CD4-positive, alpha-beta T cell treated with Interleukin-4 for 4 hours (primary cell): ENCODE measurements around the gene SAP130.

Source experiments
- DNase-seq: peaks from one replicate; pipeline ENCODE4 v3.0.0-alpha.2; 2020

The SAP130 gene

DNA sequence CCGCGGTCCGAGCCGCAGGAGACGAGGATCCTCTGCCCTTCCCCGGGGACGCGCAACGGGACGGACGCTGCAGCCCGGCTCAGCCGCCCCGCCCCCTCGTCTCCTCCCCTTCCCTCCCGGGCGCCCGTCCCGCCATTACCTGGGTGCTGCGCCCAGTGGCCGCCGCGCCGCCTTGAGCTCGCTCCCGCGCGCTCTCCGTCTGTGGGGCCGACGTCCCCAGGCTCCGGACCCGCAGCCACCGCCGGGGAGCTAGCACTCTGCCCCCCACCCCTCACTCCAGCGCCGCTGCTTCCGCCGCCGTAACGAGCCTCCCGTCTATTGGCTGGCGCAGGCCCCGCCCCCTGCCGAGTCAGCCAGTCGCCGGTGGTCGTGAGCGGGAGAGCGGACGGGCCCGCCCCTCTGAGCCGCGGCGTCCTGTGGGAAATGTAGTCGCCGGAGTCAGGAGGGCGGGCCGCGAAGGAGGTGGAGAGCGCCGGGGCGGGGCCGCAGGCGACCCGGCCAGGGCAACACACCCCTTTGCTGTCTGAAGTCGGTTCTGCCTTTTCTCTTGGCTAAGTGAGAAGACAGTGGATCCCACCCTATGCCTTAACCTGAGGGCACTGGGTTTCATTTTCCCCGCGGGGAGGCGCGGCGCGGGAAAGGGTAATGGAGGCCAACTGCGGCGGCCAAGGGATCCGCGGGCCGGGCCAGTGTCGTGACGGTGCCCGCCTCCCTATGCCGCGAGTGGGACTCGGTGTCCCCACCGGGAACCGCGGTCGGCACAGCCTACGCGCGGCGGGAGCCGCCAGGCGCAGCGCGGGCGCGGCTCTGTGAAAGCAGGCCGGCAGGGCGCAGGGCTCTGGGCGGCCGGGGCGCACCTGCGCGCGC lies at the start of gene SAP130:
Gene SAP130, minus strand, starts transcription at position 259 of the 867 bp plus-strand sequence. CDS start 1,767 bp downstream, outside the sequence.
- DNase-seq = peak; percentile 97

DNA sequence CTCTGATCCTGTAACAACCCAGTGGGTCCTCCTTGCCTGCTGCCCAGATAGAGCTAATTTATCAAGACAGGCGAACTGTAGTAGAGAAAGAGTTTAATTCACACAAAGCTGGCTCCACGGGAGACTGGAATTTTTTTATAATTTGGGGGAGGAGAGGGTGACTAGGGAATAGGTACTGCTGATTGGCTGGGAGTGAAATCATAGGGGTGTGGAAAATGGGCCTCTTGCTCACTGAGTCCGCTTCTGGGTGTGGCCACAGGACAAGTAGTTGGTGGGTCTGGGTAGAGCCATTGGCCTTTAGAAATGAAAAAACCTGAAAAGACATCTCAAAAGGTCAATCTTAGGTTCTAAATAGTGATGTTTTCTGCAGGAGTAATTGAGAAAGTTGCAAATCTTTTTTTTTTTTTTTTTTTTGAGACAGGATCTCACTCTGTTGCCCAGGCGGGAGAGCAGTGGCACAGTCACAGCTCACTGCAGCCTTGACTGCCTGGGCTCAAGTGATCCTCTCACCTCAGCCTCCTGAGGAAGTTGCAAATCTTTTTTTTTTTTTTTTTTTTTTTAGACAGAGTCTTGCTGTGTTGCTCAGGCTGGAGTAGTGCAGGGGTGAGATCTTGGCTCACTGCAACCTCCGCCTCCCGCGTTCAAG lies 48.7 kb upstream of the SAP130 start:
- no peak for DNase-seq

DNA sequence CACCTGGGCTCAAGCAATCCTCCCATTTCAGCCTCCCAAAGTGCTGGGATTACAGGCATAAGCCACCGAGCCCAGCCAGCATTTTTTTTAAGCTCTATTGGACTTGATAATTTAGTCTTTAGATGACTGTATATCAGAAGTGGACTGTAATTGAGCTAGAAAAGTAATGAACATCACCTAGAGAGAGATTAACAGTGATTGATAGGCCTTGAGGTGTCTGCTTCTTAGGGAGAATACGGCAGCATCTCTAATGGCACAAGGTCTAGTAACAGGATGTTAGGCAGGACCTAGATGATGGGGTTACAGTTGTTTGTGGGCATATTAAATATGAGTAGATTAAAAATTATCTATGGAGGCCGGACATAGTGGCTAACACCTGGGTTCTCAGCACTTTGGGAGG lies 45.4 kb upstream of the SAP130 start:
- DNase-seq = no peak

DNA sequence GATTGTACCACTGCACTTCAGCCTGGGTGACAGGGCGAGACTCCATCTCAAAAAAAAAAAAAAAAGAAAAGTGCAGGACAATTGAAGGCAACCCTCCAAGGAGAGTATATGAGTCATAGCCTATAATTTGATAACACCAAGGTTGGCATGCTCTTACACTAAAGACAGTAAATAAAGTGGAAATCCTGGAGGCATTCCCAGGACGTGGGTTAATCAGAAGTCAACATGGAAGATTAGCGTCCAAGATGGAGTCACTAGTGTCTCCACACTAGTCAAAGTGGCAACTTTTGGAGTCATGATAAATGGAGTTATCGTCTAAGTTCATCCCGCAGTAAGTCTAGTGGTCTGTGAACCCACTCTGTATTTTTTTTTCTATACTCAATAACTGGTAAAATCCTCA lies 41.9 kb upstream of the SAP130 start:
- no peak for DNase-seq

DNA sequence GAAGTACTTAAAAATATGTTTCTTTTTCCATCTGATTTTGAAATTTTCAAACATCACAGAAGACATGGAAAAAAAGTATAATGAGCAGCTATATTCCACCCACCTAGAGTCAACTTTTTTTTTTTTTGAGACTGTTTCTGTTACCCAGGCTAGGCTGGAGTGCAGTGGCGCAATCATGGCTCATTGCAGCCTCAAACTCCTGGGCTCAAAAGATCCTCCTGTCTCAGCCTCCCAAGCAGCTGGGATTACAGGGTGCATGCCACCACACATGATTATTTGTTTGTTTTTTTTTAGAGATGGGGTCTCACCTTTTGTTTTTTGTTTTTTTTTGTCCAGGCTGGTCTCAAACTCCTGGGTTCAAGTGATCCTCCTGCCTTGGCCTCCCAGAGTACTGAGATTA lies 36.5 kb upstream of the SAP130 start:
- DNase-seq = no peak

DNA sequence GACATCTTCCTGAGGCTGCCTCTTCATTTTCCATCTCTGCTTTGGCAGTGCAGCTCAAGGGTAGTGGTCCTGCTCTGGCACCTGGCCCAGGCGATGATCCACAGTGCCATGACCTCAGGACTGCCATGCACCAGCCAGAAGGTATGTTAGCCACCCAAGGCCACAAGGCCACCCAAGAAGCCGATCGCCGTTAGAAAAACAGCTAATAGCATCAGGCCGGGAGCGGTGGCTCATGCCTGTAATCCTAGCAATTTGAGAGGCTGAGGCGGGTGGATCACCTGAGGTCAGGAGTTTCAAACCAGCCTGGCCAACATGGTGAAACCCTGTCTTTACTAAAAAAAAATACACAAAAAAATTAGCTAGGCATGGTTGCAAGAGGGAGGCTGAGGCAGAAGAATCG lies 34.7 kb upstream of the SAP130 start:
- DNase-seq = no peak

DNA sequence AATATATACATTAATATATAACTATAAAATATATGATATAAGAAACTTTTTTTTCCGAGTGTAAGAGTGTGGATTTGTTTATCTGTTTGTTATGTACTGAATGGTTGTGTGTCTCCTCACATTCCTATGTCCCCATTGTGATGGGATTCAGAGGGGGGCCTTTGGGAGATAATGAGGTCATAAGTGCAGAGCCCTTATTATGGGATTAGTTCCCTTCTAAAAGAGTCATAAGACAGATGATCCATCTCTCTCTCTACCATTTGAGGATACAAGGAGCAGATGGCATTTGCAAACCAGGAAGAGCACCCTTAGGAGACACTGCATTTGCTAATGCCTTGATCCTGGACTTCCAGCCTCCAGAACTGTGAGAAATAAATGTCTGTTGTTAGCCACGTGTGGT lies 30.3 kb upstream of the SAP130 start:
- no peak for DNase-seq

DNA sequence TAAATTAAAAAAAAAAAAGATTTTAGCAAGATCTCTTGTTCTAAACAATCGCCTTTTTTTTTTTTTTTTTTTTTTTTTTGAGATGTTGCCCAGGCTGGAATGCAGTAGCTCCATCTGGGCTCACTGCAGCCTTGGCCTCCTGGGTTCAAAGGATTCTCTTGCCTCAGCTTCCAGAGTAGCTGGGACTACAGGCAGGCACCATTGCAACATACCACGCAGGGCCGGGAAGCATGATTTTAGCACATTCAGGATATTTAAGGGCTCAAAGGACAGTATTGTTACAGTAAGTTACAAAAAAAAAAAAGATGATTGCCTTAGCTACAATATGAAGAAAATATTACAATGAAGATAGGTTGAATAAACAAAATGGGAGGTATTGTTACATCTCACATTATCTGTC lies 29.5 kb upstream of the SAP130 start:
- DNase-seq = no peak

DNA sequence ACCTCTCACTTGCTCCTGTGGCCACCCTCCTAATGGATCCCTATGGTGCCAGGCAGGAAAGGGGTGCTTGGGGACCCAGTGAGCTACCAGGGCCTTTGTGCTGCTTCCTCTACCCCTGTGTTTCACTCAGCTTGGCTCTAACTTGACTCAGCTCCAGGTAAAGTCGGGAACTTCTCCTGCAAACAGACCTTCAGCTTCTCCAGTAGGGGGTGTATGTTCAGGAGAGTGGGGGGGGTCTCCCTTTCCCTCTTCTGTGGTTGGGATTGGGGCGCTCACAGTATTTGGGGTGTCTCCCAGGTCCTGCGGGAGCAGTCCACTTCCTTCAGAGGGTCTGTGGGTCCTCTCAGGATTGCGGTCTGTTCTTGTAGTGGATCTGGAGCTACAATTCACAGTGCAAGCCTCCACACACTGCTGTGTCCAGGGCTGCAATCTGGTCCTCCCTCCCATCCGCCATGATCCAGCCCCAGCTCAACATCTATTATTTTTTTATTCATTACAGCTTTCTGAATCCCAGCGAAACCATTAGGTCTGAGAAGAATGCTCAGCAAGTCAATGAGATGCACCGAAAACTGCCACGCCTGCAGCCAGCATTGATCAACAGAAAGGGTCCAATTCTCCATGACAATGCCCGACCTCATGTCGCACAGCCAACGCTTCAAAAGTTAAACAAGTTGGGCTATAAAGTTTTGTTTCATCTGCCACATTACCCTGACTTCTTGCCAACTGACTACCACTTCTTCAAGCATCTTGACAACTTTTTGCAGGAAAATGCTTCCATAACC lies 26.4 kb upstream of the SAP130 start:
- no peak for DNase-seq

DNA sequence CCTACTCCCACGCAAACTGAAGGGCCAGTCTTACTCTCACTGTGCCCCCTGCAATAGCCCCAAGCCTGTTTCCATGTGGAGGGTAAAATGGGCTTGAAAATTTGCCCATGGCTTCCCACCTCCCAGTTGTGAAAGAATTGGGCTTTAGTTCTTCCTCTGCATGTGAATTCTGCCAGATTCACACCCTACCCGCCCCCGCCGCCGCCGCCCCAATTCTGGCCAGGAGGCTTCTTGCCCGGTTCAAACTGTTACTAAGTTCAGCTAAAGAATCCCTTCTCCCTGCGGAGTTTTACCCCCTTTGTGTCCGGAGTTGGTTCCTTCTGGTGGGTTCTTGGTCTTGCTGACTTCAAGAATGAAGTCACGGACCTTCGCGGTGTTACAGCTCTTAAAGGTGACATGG lies 25.5 kb upstream of the SAP130 start:
- DNase-seq = no peak

DNA sequence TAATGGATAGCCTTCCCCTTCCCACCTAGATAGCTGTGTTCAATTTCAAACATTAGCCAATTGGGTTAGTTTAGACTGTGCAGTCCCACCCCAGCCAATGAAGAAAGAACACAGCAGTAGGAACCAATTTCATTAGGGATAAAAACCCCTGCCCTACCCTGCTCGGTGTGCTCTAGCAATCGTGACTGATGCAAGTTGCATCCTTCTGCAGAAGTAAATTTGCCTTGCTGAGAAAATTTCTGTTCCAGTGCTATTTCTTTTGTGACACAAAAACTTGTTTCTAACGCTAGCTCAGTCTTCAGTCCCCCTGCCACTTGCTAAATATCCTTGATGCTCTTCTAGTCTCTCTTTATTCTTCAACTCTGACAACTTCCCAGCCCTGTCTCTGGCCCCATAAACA lies 15.2 kb upstream of the SAP130 start:
- DNase-seq = no peak

DNA sequence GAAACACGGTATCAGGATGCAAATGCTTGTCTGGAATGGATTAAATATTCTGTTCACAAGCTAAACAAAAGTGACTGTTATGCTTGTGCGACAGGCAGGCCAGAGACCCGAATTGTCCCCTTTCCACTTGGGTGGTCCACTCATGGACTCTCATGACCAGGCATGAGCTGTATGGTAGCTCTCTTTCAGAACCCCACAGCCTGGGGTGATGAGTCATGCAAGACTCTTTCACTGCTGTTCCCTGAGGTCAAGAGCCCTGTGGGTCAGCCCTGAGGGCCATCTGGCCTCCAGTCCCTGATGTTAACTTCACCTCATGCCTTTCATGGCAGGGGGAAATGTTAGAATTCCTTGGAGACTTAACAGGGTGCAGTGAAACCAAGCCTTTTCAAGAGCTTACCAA lies 13.7 kb upstream of the SAP130 start:
- DNase-seq = no peak

DNA sequence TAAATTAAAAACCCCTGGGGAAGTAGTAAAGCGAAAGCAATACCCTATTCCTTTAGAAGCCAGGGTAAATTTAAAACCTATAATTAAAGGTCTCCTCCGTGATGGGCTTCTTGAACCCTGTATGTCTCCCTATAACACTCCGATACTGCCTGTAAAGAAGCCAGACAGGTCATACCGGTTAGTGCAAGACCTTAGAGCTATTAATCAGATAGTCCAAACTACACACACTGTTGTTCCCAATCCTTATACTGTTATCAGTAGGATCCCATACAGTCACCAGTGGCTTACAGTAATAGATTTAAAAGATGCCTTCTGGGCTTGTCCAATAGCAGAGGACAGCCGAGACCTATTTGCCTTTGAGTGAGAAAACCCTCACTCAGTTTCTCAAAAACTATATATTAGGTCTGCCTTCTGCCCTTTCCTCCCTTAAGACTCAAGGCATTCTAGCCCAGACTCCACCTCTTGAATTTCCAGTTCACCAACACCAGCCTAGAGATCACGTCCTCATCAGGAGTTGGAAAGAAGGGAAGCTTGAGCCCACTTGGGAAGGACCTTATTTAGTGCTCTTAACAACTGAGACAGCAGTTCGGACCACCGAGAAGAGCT lies 12.4 kb upstream of the SAP130 start:
- DNase-seq = no peak

DNA sequence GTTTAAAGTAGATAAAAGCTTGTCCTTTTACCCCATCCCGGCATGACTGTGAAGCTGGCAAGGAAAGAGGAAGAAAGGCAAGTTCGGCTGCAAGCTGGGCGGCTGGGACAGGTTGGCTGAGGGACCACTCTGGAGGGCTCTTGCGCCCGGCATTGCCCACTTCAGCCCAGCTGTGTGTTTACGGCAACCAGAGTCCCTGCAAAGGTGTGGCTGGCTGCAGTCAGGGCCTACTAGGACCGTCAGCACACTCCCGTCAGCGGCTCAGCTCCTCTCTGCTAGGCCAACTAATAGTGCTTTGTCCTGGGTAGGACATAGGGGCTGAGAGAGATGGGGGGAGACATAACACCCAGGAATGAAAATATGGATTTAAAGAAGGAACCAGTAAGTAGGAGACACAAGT lies 11.7 kb upstream of the SAP130 start:
- no peak for DNase-seq

DNA sequence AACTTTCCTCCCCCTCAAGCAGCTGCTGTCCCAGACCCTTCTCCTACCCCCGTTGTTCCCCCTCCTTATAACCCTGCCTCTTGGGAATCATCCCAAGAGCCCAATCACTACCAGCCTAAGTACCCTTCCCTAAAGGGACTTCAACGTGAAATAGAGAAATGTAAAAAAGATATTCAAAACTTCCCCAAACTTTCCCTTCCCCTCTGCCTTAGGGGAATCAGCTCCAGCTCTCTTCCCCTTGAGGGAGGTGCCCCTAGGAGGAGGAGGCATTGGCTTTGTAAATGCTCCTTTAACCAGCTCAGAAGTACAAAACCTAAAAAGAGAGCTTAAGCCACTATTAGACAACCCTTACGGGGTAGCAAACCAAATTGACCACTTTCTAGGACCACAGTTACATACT lies 10.6 kb upstream of the SAP130 start:
- DNase-seq = no peak

DNA sequence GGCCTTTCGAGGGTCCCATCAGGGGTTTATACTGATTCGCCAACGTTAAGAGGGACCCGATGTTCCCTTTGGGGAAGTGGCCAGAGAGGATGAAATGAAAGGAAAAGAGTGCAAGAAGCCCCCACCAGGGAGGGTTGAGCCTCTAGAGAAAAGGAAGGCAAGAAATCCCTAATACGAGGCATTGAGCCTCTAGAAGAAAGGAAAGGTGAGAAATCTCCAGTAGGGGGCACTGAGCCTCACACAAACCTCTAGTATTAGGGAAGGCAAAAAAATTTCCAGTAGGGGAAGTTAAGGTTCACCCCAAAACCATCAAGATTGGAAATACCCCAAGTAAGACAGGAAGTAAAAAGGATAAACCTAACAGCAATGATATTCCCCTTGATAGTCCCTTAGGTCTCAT lies 9.8 kb upstream of the SAP130 start:
- DNase-seq = no peak

DNA sequence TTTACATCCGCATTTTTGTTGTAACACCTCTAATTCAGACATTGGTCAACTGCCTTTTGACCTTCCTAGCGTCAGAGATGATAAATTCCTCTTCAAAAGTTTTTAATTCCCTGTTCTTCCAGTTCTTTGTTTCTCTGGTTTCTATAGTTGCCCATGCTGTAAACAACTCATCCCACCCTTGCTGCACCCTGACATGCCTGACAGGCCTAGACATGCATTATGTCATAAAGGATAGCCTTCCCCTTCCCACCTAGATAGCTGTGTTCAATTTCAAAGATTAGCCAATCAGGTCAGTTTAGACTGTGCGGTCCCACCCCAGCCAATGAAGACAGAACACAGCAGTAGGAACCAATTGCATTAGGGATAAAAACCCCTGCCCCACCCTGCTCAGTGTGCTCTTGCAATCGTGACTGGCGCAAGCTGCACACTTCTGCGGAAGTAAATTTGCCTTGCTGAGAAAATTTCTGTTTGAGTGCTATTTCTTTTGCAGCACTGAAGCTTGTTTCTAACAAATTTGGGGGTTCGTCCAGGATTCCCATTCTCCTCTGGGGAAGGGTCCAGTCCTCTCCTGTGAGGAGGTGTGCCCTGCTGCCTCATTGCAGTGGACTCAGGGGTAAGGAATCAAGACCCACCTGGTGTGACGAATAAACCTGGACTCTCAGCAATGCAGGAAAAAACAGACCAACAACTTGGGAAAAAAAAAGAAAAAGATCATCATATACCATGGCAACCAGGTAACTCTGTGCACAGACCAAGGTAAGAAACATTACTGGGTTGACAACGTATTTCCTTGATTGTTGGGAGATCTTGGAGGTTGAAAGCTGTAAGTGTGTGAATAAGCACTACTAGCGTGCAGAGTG lies 9.1 kb upstream of the SAP130 start:
- no peak for DNase-seq

DNA sequence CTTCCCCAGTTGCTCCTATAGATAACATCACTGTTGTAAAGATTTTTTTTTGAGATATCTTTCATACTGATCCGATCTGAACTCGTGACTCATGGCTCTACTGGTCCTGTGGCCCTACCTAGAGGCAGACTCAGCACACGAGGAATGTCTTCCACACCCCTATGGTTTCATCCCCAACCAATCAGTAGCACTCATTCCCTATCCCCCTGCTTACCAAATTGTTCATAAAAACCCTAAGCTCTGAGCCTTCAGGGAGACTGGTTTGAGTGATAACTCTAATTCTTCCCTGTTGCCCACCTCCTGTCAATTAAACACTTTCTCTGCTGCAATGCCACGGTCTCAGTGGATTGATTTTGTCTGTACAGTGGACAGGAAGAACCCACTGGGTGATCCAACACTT lies 4.2 kb upstream of the SAP130 start:
- no peak for DNase-seq

DNA sequence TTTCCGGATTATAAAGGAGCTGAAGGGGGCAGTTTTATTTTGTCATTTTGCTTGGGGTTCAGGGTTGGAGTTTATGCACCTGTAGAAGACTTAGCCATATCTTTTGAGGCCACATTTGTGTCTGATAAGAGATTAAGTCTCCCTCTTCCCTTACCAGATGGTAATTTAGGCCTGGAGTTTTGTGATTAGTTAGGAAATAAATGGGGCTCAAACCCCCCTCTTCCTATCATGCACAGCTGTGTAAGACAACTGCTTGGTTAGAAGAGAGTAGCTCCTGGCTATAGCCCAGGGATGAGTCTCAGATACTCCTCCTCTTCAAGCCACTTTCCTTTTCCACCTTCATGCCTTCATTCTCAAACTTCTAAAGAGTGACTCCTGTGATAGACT lies 802 bp upstream of the SAP130 start:
- DNase-seq = no peak

DNA sequence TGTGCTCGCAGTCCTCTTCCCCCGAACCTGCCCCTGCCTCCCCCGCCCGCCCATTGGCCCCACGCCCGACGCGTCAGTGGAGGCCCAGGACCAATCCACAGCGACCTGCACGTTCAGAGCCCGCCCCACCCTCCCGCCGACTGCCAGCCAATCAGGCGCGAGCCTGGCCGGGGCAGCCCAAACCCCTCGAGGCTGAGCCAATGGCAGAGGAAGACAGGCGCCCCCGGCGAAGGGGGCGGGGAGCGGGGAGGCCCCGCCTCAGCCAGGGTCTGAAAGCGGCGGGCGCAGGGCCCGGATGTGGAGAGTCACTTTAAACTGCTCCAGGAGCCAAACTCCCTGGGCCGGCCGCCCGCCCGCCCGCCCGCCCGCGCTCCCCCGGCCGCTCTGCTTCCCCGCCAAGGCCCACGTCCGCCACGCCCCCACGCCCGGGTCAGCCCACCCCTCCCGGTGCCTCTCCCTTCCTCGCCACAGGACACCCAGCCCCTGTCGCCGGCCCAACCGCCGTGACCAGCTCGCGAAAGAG lies 520 bp downstream of the SAP130 start:
- DNase-seq = peak; percentile 99

DNA sequence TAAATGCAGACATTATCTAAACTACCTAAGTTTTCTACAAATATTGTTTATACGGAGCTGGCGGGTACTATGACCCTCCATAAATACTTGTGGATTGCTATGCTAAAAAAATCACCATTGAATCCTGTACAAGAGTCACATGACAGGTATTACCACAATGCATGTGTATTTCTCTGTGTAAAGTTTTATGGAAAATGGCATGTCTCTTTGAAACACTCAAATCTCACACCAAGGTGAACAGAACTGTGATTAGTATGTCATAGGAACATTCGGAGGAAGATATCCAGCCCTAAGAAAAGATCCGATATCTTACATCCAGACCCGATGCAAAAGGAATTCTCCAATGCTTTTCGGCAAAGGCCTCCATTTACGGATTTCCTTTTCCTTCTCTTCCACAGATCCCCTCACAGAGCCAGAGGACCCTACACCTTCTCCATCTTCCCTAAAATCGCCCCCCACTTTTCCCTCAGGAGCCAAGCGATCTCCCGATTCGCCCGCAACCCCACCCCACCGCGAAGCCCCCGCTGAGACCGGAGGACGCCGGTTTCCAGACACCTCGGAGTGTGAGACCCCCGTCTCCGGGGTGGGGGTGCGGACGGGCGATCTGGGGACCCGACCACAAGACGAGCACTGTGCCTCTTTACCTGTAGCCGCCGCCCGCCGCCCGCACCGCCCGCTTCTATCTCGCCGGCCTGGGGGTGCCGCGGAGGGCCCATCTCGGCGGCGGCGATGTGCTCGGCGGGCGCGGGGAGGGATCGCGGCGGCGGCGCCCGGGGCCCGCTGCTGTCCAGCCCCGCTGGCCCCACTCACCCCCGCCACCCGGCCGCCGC lies 1.2 kb downstream of the SAP130 start:
- no peak for DNase-seq
